ENCODE results near the gene PPFIA2. TPM values are rescaled to one million over a fixed set of nuclear protein-coding genes. Genes with fewer than 3 reads are reported as not detected.

PPFIA2 gene
- total RNA-seq, 1 donor from 2014 or later = 1.0 TPM

GRCh38 chr12:81468206-81468605 lies 290.9 kb downstream of the PPFIA2 start:
- no peak overlapping the region for H3K27ac ChIP-seq (ENCODE audit: low read depth, low read length)
- no peak overlapping the region for H3K4me3 ChIP-seq (ENCODE audit: low read length in 3 of 3)
- H3K4me1 ChIP-seq (ENCODE audit: control insufficient read depth in 3 of 3, insufficient read depth in 3 of 3, low read length in 3 of 3) = no peaks in the 10 kb centered on the region
- H3K36me3 ChIP-seq (ENCODE audit: control insufficient read depth in 3 of 3, insufficient read depth in 3 of 3, low read length in 3 of 3) = no peaks in the 10 kb centered on the region
- H3K9ac ChIP-seq (ENCODE audit: low read depth in 1 of 3, low read length in 3 of 3) = no peak overlapping the region
- H3K9me3 ChIP-seq (ENCODE audit: control insufficient read depth in 3 of 3, low read length in 3 of 3) = no peaks in the 10 kb centered on the region
- no peaks in the 10 kb centered on the region for H3K27me3 ChIP-seq (ENCODE audit: control insufficient read depth in 3 of 3, insufficient read depth in 3 of 3, low read length in 3 of 3)

- Histone ChIP-seq H3K4me1 (ENCODE audit: control insufficient read depth in 3 of 3, insufficient read depth in 3 of 3, low read length in 3 of 3) (no peaks in the 10 kb centered on the region), H3K36me3 (ENCODE audit: control insufficient read depth in 3 of 3, insufficient read depth in 3 of 3, low read length in 3 of 3) (no peaks in the 10 kb centered on the region), H3K9me3 (ENCODE audit: control insufficient read depth in 3 of 3, low read length in 3 of 3) (no peaks in the 10 kb centered on the region), H3K27ac (ENCODE audit: low read depth, low read length) (no peak overlapping the region), H3K27me3 (ENCODE audit: control insufficient read depth in 3 of 3, insufficient read depth in 3 of 3, low read length in 3 of 3) (no peaks in the 10 kb centered on the region), H3K9ac (ENCODE audit: low read depth in 1 of 3, low read length in 3 of 3) (no peak overlapping the region), H3K4me3 (ENCODE audit: low read length in 3 of 3) (no peak overlapping the region)
These were observed 293.3 kb downstream of the PPFIA2 start for GRCh38 chr12:81465876-81466275.

- no peaks in the 10 kb centered on the region for H3K27me3 ChIP-seq (ENCODE audit: control insufficient read depth in 3 of 3, insufficient read depth in 3 of 3, low read length in 3 of 3)
- no peaks in the 10 kb centered on the region for H3K9me3 ChIP-seq (ENCODE audit: control insufficient read depth in 3 of 3, low read length in 3 of 3)
- no peak overlapping the region for H3K9ac ChIP-seq (ENCODE audit: low read depth in 1 of 3, low read length in 3 of 3)
- no peaks in the 10 kb centered on the region for H3K36me3 ChIP-seq (ENCODE audit: control insufficient read depth in 3 of 3, insufficient read depth in 3 of 3, low read length in 3 of 3)
- H3K4me1 ChIP-seq (ENCODE audit: control insufficient read depth in 3 of 3, insufficient read depth in 3 of 3, low read length in 3 of 3) = no peaks in the 10 kb centered on the region
- no peak overlapping the region for H3K27ac ChIP-seq (ENCODE audit: low read depth, low read length)
- no peak overlapping the region for H3K4me3 ChIP-seq (ENCODE audit: low read length in 3 of 3)
These were observed 294.0 kb downstream of the PPFIA2 start for GRCh38 chr12:81465191-81465590.

GRCh38 chr12:81461163-81461562 lies 298.0 kb downstream of the PPFIA2 start:
- Histone ChIP-seq H3K9me3 (ENCODE audit: control insufficient read depth in 3 of 3, low read length in 3 of 3) (no peaks in the 10 kb centered on the region), H3K36me3 (ENCODE audit: control insufficient read depth in 3 of 3, insufficient read depth in 3 of 3, low read length in 3 of 3) (no peaks in the 10 kb centered on the region), H3K27me3 (ENCODE audit: control insufficient read depth in 3 of 3, insufficient read depth in 3 of 3, low read length in 3 of 3) (no peaks in the 10 kb centered on the region), H3K4me3 (ENCODE audit: low read length in 3 of 3) (no peak overlapping the region), H3K9ac (ENCODE audit: low read depth in 1 of 3, low read length in 3 of 3) (no peak overlapping the region), H3K27ac (ENCODE audit: low read depth, low read length) (no peak overlapping the region), H3K4me1 (ENCODE audit: control insufficient read depth in 3 of 3, insufficient read depth in 3 of 3, low read length in 3 of 3) (no peaks in the 10 kb centered on the region)

GRCh38 chr12:81450920-81451739 lies 308.0 kb downstream of the PPFIA2 start:
- Histone ChIP-seq H3K36me3 (ENCODE audit: control insufficient read depth in 3 of 3, insufficient read depth in 3 of 3, low read length in 3 of 3) (no peaks in the 10 kb centered on the region), H3K4me3 (ENCODE audit: low read length in 3 of 3) (no peak overlapping the region), H3K27me3 (ENCODE audit: control insufficient read depth in 3 of 3, insufficient read depth in 3 of 3, low read length in 3 of 3) (no peaks in the 10 kb centered on the region), H3K4me1 (ENCODE audit: control insufficient read depth in 3 of 3, insufficient read depth in 3 of 3, low read length in 3 of 3) (no peaks in the 10 kb centered on the region), H3K9ac (ENCODE audit: low read depth in 1 of 3, low read length in 3 of 3) (no peak overlapping the region), H3K27ac (ENCODE audit: low read depth, low read length) (no peak overlapping the region), H3K9me3 (ENCODE audit: control insufficient read depth in 3 of 3, low read length in 3 of 3) (no peaks in the 10 kb centered on the region)

GRCh38 chr12:81441629-81442028 lies 317.5 kb downstream of the PPFIA2 start:
- no peaks in the 10 kb centered on the region for H3K27me3 ChIP-seq (ENCODE audit: control insufficient read depth in 3 of 3, insufficient read depth in 3 of 3, low read length in 3 of 3)
- no peak overlapping the region for H3K9ac ChIP-seq (ENCODE audit: low read depth in 1 of 3, low read length in 3 of 3)
- H3K9me3 ChIP-seq (ENCODE audit: control insufficient read depth in 3 of 3, low read length in 3 of 3) = no peaks in the 10 kb centered on the region
- no peaks in the 10 kb centered on the region for H3K4me1 ChIP-seq (ENCODE audit: control insufficient read depth in 3 of 3, insufficient read depth in 3 of 3, low read length in 3 of 3)
- no peak overlapping the region for H3K27ac ChIP-seq (ENCODE audit: low read depth, low read length)
- H3K4me3 ChIP-seq (ENCODE audit: low read length in 3 of 3) = no peak overlapping the region
- no peaks in the 10 kb centered on the region for H3K36me3 ChIP-seq (ENCODE audit: control insufficient read depth in 3 of 3, insufficient read depth in 3 of 3, low read length in 3 of 3)

- Histone ChIP-seq H3K4me3 (ENCODE audit: low read length in 3 of 3) (no peak overlapping the region), H3K4me1 (ENCODE audit: control insufficient read depth in 3 of 3, insufficient read depth in 3 of 3, low read length in 3 of 3) (no peaks in the 10 kb centered on the region), H3K9ac (ENCODE audit: low read depth in 1 of 3, low read length in 3 of 3) (no peak overlapping the region), H3K27ac (ENCODE audit: low read depth, low read length) (no peak overlapping the region), H3K27me3 (ENCODE audit: control insufficient read depth in 3 of 3, insufficient read depth in 3 of 3, low read length in 3 of 3) (no peaks in the 10 kb centered on the region), H3K9me3 (ENCODE audit: control insufficient read depth in 3 of 3, low read length in 3 of 3) (no peaks in the 10 kb centered on the region), H3K36me3 (ENCODE audit: control insufficient read depth in 3 of 3, insufficient read depth in 3 of 3, low read length in 3 of 3) (no peaks in the 10 kb centered on the region)
These were observed 319.1 kb downstream of the PPFIA2 start for GRCh38 chr12:81440001-81440400.

GRCh38 chr12:81439344-81439743 lies 319.8 kb downstream of the PPFIA2 start:
- no peaks in the 10 kb centered on the region for H3K4me1 ChIP-seq (ENCODE audit: control insufficient read depth in 3 of 3, insufficient read depth in 3 of 3, low read length in 3 of 3)
- H3K27ac ChIP-seq (ENCODE audit: low read depth, low read length) = no peak overlapping the region
- no peaks in the 10 kb centered on the region for H3K36me3 ChIP-seq (ENCODE audit: control insufficient read depth in 3 of 3, insufficient read depth in 3 of 3, low read length in 3 of 3)
- no peaks in the 10 kb centered on the region for H3K9me3 ChIP-seq (ENCODE audit: control insufficient read depth in 3 of 3, low read length in 3 of 3)
- H3K27me3 ChIP-seq (ENCODE audit: control insufficient read depth in 3 of 3, insufficient read depth in 3 of 3, low read length in 3 of 3) = no peaks in the 10 kb centered on the region
- H3K9ac ChIP-seq (ENCODE audit: low read depth in 1 of 3, low read length in 3 of 3) = no peak overlapping the region
- no peak overlapping the region for H3K4me3 ChIP-seq (ENCODE audit: low read length in 3 of 3)

GRCh38 chr12:81417056-81417455 lies 342.1 kb downstream of the PPFIA2 start:
- H3K9ac ChIP-seq (ENCODE audit: low read depth in 1 of 3, low read length in 3 of 3) = no peak overlapping the region

GRCh38 chr12:81416571-81416970 lies 342.6 kb downstream of the PPFIA2 start:
- no peaks in the 10 kb centered on the region for H3K27me3 ChIP-seq (ENCODE audit: control insufficient read depth in 3 of 3, insufficient read depth in 3 of 3, low read length in 3 of 3)
- H3K9ac ChIP-seq (ENCODE audit: low read depth in 1 of 3, low read length in 3 of 3) = no peak overlapping the region
- no peak overlapping the region for H3K4me3 ChIP-seq (ENCODE audit: low read length in 3 of 3)
- no peak overlapping the region for H3K27ac ChIP-seq (ENCODE audit: low read depth, low read length)
- no peaks in the 10 kb centered on the region for H3K4me1 ChIP-seq (ENCODE audit: control insufficient read depth in 3 of 3, insufficient read depth in 3 of 3, low read length in 3 of 3)
- H3K9me3 ChIP-seq (ENCODE audit: control insufficient read depth in 3 of 3, low read length in 3 of 3) = peaks cover 0 to 3% (median 0%) of the 10 kb centered on the region in 3 donors
- no peaks in the 10 kb centered on the region for H3K36me3 ChIP-seq (ENCODE audit: control insufficient read depth in 3 of 3, insufficient read depth in 3 of 3, low read length in 3 of 3)

More at GRCh38 chr12:81417056-81417455, 342.1 kb downstream of the PPFIA2 start:
- H3K27me3 ChIP-seq (ENCODE audit: control insufficient read depth in 3 of 3, insufficient read depth in 3 of 3, low read length in 3 of 3) = no peaks in the 10 kb centered on the region
- no peak overlapping the region for H3K4me3 ChIP-seq (ENCODE audit: low read length in 3 of 3)
- no peaks in the 10 kb centered on the region for H3K4me1 ChIP-seq (ENCODE audit: control insufficient read depth in 3 of 3, insufficient read depth in 3 of 3, low read length in 3 of 3)
- H3K36me3 ChIP-seq (ENCODE audit: control insufficient read depth in 3 of 3, insufficient read depth in 3 of 3, low read length in 3 of 3) = no peaks in the 10 kb centered on the region
- H3K27ac ChIP-seq (ENCODE audit: low read depth, low read length) = no peak overlapping the region
- peaks cover 0 to 3% (median 0%) of the 10 kb centered on the region in 3 donors for H3K9me3 ChIP-seq (ENCODE audit: control insufficient read depth in 3 of 3, low read length in 3 of 3)
